Lung (tissue), 12 donors: ENCODE results near the gene EVI5L. TPM values are rescaled to one million over a fixed set of nuclear protein-coding genes. Genes with fewer than 3 reads are reported as not detected.

Experiments
- ATAC-seq: fragments of 200-7000 bp; cut with Tn5 transposase; one replicate; pipeline ENCODE4 v1.9.1; 2020; ENCODE audit warnings: moderate number of reproducible peaks; ENCODE audit not compliant: insufficient read depth, low FRiP score
- DNase-seq, 3 donors: peaks; one replicate each; pipeline ENCODE4 v3.0.0-alpha.2; 2013 to 2017
- H3K27ac ChIP-seq, 2 donors: one replicate each; pipeline ENCODE4 v1.5.1; 2013; ENCODE audit warnings: mild to moderate bottlenecking in 2 of 2, moderate library complexity in 2 of 2, control low read depth in 1 of 2, inconsistent platforms in 1 of 2, low read depth in 1 of 2, low read length in 1 of 2
- H3K27me3 ChIP-seq, 3 donors: one replicate each; pipeline ENCODE4 v1.5.1; 2013; ENCODE audit warnings: low read length in 2 of 3; ENCODE audit not compliant: control insufficient read depth in 3 of 3, insufficient read depth in 3 of 3
- H3K36me3 ChIP-seq, 4 donors: one replicate each; pipeline ENCODE4 v1.5.1; 2013; ENCODE audit warnings: low read length in 4 of 4, mild to moderate bottlenecking in 1 of 4, moderate library complexity in 1 of 4; ENCODE audit not compliant: control insufficient read depth in 4 of 4, insufficient read depth in 4 of 4
- H3K4me1 ChIP-seq, 5 donors: one replicate each; pipeline ENCODE4 v1.5.1; 2013; ENCODE audit warnings: low read length in 5 of 5, mild to moderate bottlenecking in 2 of 5, moderate library complexity in 1 of 5; ENCODE audit not compliant: control insufficient read depth in 5 of 5, insufficient read depth in 5 of 5
- H3K4me3 ChIP-seq: one replicate; pipeline ENCODE4 v1.5.1; 2013; ENCODE audit warnings: mild to moderate bottlenecking, control low read depth, moderate library complexity
- H3K9ac ChIP-seq, 2 donors: one replicate each; pipeline ENCODE4 v1.5.1; 2013; ENCODE audit warnings: low read length in 2 of 2, control low read depth in 1 of 2; ENCODE audit not compliant: insufficient read depth in 1 of 2
- H3K9me3 ChIP-seq, 4 donors: one replicate each; pipeline ENCODE4 v1.5.1; 2013; ENCODE audit warnings: low read length in 3 of 4, mild to moderate bottlenecking in 1 of 4, moderate library complexity in 1 of 4; ENCODE audit not compliant: control insufficient read depth in 4 of 4, insufficient read depth in 3 of 4
- CTCF ChIP-seq: IDR thresholded peaks from 2 replicates; pipeline ENCODE4 v1.5.1; 2012; ENCODE audit warnings: mild to moderate bottlenecking; ENCODE audit errors: control extremely low read depth, extremely low read depth
- WGBS, 2 donors: extraction: QIAGEN DNeasy Blood & Tissue Kit; methylation state at CpG; one replicate each; pipeline ENCODE4 v1.1.7; 2013; 5-methylcytosine and 5-hydroxymethylcytosine counted together
- polyA plus RNA-seq, 2 donors: library from polyadenylated mRNA; stranded (reverse); fragments of 200-250 nt; gene quantifications; one replicate each; pipeline ENCODE4 v1.2.1, GENCODE V29; 2013
- total RNA-seq, 2 donors: library from RNA; depleted of rRNA in 1 of 2; stranded (reverse); fragments of >200 nt in 1 of 2; gene quantifications; one replicate each; pipeline ENCODE4 v1.2.1, GENCODE V29; 2014 to 2021
- donor health status: control.
- donor health status: control.
- donor health status: Bipolar disorder and iron deficiency.
- donor health status: healthy.
- donor health status: DM: yes; HTN: yes; CAD: no.

The EVI5L gene
- total and polyA plus RNA-seq, 4 donors, result 10.7 to 18.6 (median 12.6) TPM

- TF ChIP-seq CTCF, result no peak
- H3K27ac ChIP-seq, result no peak overlapping the region
- no peaks in the 10 kb centered on the region for H3K27me3 ChIP-seq
- H3K9ac ChIP-seq, result no peak overlapping the region
- H3K4me3 ChIP-seq, result no peak overlapping the region
- H3K9me3 ChIP-seq, result peaks cover 0 to 3% (median 1%) of the 10 kb centered on the region in 4 donors
- WGBS, 2 donors, result 78 to 83% methylated on average over 3 of the region's 3 CpGs
- no peaks in the 10 kb centered on the region for H3K4me1 ChIP-seq
- ATAC-seq (no peak), DNase-seq (no peak)
- no peaks in the 10 kb centered on the region for H3K36me3 ChIP-seq
Measured at GRCh38 chr19:7806234-7806633, 23.8 kb upstream of the EVI5L start.

GRCh38 chr19:7806876-7807275 lies 23.1 kb upstream of the EVI5L start:
- no peak for TF ChIP-seq CTCF
- Histone ChIP-seq H3K9ac (no peak overlapping the region), H3K27ac (no peak overlapping the region), H3K4me3 (no peak overlapping the region), H3K36me3 (no peaks in the 10 kb centered on the region), H3K9me3 (peaks cover 0 to 5% (median 2%) of the 10 kb centered on the region in 4 donors), H3K4me1 (no peaks in the 10 kb centered on the region), H3K27me3 (no peaks in the 10 kb centered on the region)
- ATAC-seq (no peak), DNase-seq (no peak)
- 78 to 81% methylated on average over 9 of the region's 9 CpGs for WGBS, 2 donors

DNA sequence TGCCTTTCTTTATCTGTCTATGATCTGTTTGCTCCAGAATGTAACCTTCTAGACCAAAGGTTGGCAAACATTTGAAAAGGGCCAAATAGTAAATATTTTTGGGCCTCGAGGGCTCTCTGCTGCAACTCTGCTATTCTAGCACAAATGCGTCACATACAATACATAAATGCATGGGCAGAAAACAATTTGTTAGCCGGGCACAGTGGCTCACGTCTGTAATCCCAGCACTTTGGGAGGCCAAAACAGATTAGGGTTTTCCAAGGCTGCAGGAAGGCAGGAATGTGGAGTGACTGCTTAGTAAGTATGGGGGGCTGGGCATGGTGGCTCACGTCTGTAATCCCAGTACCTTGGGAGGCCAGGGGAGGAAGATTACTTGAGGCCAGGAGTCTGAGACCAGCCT lies 21.9 kb upstream of the EVI5L start:
- no peak overlapping the region for H3K27ac ChIP-seq
- H3K4me3 ChIP-seq, result no peak overlapping the region
- no peak for TF ChIP-seq CTCF
- ATAC-seq, result no peak
- H3K9me3 ChIP-seq, result peaks cover 0 to 8% (median 2%) of the 10 kb centered on the region in 4 donors
- H3K36me3 ChIP-seq, result no peaks in the 10 kb centered on the region
- H3K9ac ChIP-seq, result no peak overlapping the region
- no peaks in the 10 kb centered on the region for H3K27me3 ChIP-seq
- no peak for DNase-seq
- no peaks in the 10 kb centered on the region for H3K4me1 ChIP-seq
- 70 to 87% methylated on average over 5 of the region's 5 CpGs for WGBS, 2 donors

GRCh38 chr19:7811989-7812388 lies 18.0 kb upstream of the EVI5L start:
- Histone ChIP-seq H3K27ac (no peak overlapping the region), H3K9me3 (peaks cover 0 to 10% (median 2%) of the 10 kb centered on the region in 4 donors), H3K4me3 (no peak overlapping the region), H3K9ac (no peak overlapping the region), H3K36me3 (no peaks in the 10 kb centered on the region), H3K27me3 (no peaks in the 10 kb centered on the region), H3K4me1 (no peaks in the 10 kb centered on the region)
- DNase-seq (no peak), ATAC-seq (no peak)
- WGBS, 2 donors, result 50 to 59% methylated on average over 2 of the region's 2 CpGs
- no peak for TF ChIP-seq CTCF
